Mesendoderm (in vitro differentiated cells): Measurements from ENCODE around the gene KCNS1.

Experiments used
- DNase-seq: peaks from one replicate; pipeline ENCODE4 v3.0.0; 2013
- H2AK5ac ChIP-seq: 2 replicates; pipeline ENCODE4 v1.6.1; 2013; ENCODE audit warnings: low read length, inconsistent platforms
- H2BK120ac ChIP-seq: 2 replicates; pipeline ENCODE4 v1.6.1; 2013; ENCODE audit warnings: low read depth, mild to moderate bottlenecking, low read length, moderate library complexity, mixed read lengths
- H2BK15ac ChIP-seq: replicated peaks from 2 replicates; pipeline ENCODE4 v1.6.1; 2013; ENCODE audit warnings: low read depth, mild to moderate bottlenecking, moderate library complexity
- H2BK5ac ChIP-seq: 2 replicates; pipeline ENCODE4 v1.6.1; 2013; ENCODE audit warnings: low read length, inconsistent platforms
- H3K18ac ChIP-seq: 2 replicates; pipeline ENCODE4 v1.6.1; 2013; ENCODE audit warnings: mild to moderate bottlenecking, low read length, mixed read lengths
- H3K23ac ChIP-seq: one replicate; pipeline ENCODE4 v1.6.1; 2013; ENCODE audit warnings: low read length
- H3K27ac ChIP-seq: 2 replicates; pipeline ENCODE4 v1.5.1; 2013; ENCODE audit warnings: low read depth, mild to moderate bottlenecking, inconsistent platforms, low read length, moderate library complexity
- H3K27me3 ChIP-seq: 2 replicates; pipeline ENCODE4 v1.6.1; 2013; ENCODE audit warnings: low read length, control low read depth, mild to moderate bottlenecking, inconsistent platforms; ENCODE audit not compliant: insufficient read depth, poor library complexity
- H3K36me3 ChIP-seq: 2 replicates; pipeline ENCODE4 v1.6.1; 2013; ENCODE audit warnings: low read length, inconsistent platforms; ENCODE audit not compliant: control insufficient read depth, insufficient read depth
- H3K4ac ChIP-seq: one replicate; pipeline ENCODE4 v1.6.1; 2013; ENCODE audit warnings: low read depth, mild to moderate bottlenecking, low read length, moderate library complexity
- H3K4me1 ChIP-seq: 2 replicates; pipeline ENCODE4 v1.6.1; 2013; ENCODE audit warnings: low read depth, low read length, inconsistent platforms; ENCODE audit not compliant: control insufficient read depth
- H3K4me2 ChIP-seq: 2 replicates; pipeline ENCODE4 v1.6.1; 2013; ENCODE audit warnings: low read length
- H3K4me3 ChIP-seq: 2 replicates; pipeline ENCODE4 v1.5.1; 2013; ENCODE audit warnings: mild to moderate bottlenecking, low read length
- H3K56ac ChIP-seq: one replicate; pipeline ENCODE4 v1.6.1; 2013; ENCODE audit warnings: low read length
- H3K79me1 ChIP-seq: 2 replicates; pipeline ENCODE4 v1.6.1; 2013; ENCODE audit warnings: low read length, inconsistent platforms
- H3K79me2 ChIP-seq: 2 replicates; pipeline ENCODE4 v1.6.1; 2013; ENCODE audit warnings: mild to moderate bottlenecking, low read length; ENCODE audit not compliant: control insufficient read depth, insufficient read depth
- H3K9ac ChIP-seq: 2 replicates; pipeline ENCODE4 v1.6.1; 2013; ENCODE audit warnings: low read length, inconsistent platforms
- H4K5ac ChIP-seq: one replicate; pipeline ENCODE4 v1.6.1; 2013; ENCODE audit warnings: low read length
- H4K8ac ChIP-seq: one replicate; pipeline ENCODE4 v1.6.1; 2013; ENCODE audit warnings: low read depth, mild to moderate bottlenecking, control low read depth, low read length, moderate library complexity
- WGBS: extraction: QIAGEN DNeasy Blood & Tissue Kit; methylation state at CpG from one replicate; pipeline ENCODE4 v1.1.7; 2013; ENCODE audit warnings: low lambda C conversion rate, missing lambda C conversion rate; ENCODE audit not compliant: insufficient coverage; ENCODE audit errors: extremely low coverage; 5-methylcytosine and 5-hydroxymethylcytosine counted together

KCNS1 gene

GRCh38 chr20:45049904-45050471, 50.9 kb downstream of the KCNS1 start:
- Histone ChIP-seq H3K23ac (no peak overlapping the region), H2BK15ac (no peak overlapping the region), H2BK120ac (no peak overlapping the region), H3K27me3 (no peaks in the 10 kb centered on the region), H3K4ac (no peak overlapping the region), H3K18ac (no peak overlapping the region), H2BK5ac (no peak overlapping the region), H2AK5ac (no peak overlapping the region), H4K5ac (no peak overlapping the region), H3K27ac (no peak overlapping the region), H3K79me1 (peaks cover 2% of the 10 kb centered on the region), H3K4me2 (no peak overlapping the region), H4K8ac (no peak overlapping the region), H3K4me3 (no peak overlapping the region), H3K56ac (no peak overlapping the region), H3K79me2 (no peaks in the 10 kb centered on the region), H3K4me1 (no peaks in the 10 kb centered on the region), H3K9ac (no peak overlapping the region), H3K36me3 (no peaks in the 10 kb centered on the region)
- no CpG with 5 or more reads among the region's 5 CpGs for WGBS
- no peak for DNase-seq

DNA sequence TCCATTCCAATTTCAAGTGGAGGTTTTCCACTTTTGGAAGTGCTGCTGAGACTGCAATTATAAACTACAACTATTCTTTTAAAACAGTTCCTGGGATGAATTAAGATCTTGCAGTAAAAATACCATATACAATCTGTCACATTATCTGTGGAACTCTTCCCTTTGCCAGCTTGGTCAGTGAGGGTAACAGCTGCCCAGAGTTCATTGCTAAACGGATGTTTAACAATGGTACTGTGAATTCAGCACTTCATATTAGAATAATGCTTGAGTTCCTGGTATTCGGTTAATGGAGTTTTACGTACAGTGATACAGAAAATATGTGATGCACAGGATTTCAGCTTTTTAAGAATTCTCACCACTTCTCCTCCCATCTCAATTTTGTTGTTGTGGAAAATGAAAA, 51.5 kb downstream of the KCNS1 start:
- no peak overlapping the region for H2AK5ac ChIP-seq
- no peak overlapping the region for H3K56ac ChIP-seq
- no peak overlapping the region for H3K4ac ChIP-seq
- H2BK15ac ChIP-seq = no peak overlapping the region
- no CpG with 5 or more reads among the region's 3 CpGs for WGBS
- no peaks in the 10 kb centered on the region for H3K36me3 ChIP-seq
- H3K4me3 ChIP-seq = no peak overlapping the region
- no peak overlapping the region for H3K23ac ChIP-seq
- no peak overlapping the region for H3K4me2 ChIP-seq
- H4K5ac ChIP-seq = no peak overlapping the region
- no peaks in the 10 kb centered on the region for H3K79me2 ChIP-seq
- H3K9ac ChIP-seq = no peak overlapping the region
- peaks cover 2% of the 10 kb centered on the region for H3K79me1 ChIP-seq
- H3K4me1 ChIP-seq = no peaks in the 10 kb centered on the region
- no peak for DNase-seq
- no peak overlapping the region for H4K8ac ChIP-seq
- no peak overlapping the region for H2BK5ac ChIP-seq
- H3K18ac ChIP-seq = no peak overlapping the region
- H3K27ac ChIP-seq = no peak overlapping the region
- H2BK120ac ChIP-seq = no peak overlapping the region
- H3K27me3 ChIP-seq = no peaks in the 10 kb centered on the region

GRCh38 chr20:45047581-45048119, 53.3 kb downstream of the KCNS1 start:
- no CpG with 5 or more reads among the region's 2 CpGs for WGBS
- Histone ChIP-seq H3K79me2 (no peaks in the 10 kb centered on the region), H3K27me3 (no peaks in the 10 kb centered on the region), H3K56ac (no peak overlapping the region), H3K4me3 (no peak overlapping the region), H3K27ac (no peak overlapping the region), H3K4me1 (no peaks in the 10 kb centered on the region), H2AK5ac (no peak overlapping the region), H4K5ac (no peak overlapping the region), H3K4ac (no peak overlapping the region), H2BK120ac (no peak overlapping the region), H3K9ac (no peak overlapping the region), H4K8ac (no peak overlapping the region), H3K4me2 (no peak overlapping the region), H3K79me1 (peaks cover 2% of the 10 kb centered on the region), H2BK5ac (no peak overlapping the region), H3K36me3 (no peaks in the 10 kb centered on the region), H2BK15ac (no peak overlapping the region), H3K18ac (no peak overlapping the region), H3K23ac (no peak overlapping the region)
- DNase-seq = no peak

- no peaks in the 10 kb centered on the region for H3K79me2 ChIP-seq
- no peaks in the 10 kb centered on the region for H3K36me3 ChIP-seq
- H3K9ac ChIP-seq = no peak overlapping the region
- no peaks in the 10 kb centered on the region for H3K27me3 ChIP-seq
- no peak overlapping the region for H2BK120ac ChIP-seq
- H3K27ac ChIP-seq = no peak overlapping the region
- H2BK5ac ChIP-seq = no peak overlapping the region
- no peak overlapping the region for H2AK5ac ChIP-seq
- no peak overlapping the region for H3K56ac ChIP-seq
- H3K23ac ChIP-seq = no peak overlapping the region
- WGBS = no CpG with 5 or more reads among the region's 3 CpGs
- H3K79me1 ChIP-seq = no peaks in the 10 kb centered on the region
- no peak overlapping the region for H4K8ac ChIP-seq
- H2BK15ac ChIP-seq = no peak overlapping the region
- peaks cover 3% of the 10 kb centered on the region for H3K4me1 ChIP-seq
- no peak overlapping the region for H3K4ac ChIP-seq
- H3K18ac ChIP-seq = no peak overlapping the region
- no peak overlapping the region for H4K5ac ChIP-seq
- H3K4me3 ChIP-seq = no peak overlapping the region
- no peak overlapping the region for H3K4me2 ChIP-seq
- DNase-seq = no peak
Observed at GRCh38 chr20:45044601-45045000, 56.3 kb downstream of the KCNS1 start.

- Histone ChIP-seq H3K9ac (no peak overlapping the region), H2BK15ac (no peak overlapping the region), H3K56ac (no peak overlapping the region), H2AK5ac (no peak overlapping the region), H4K5ac (no peak overlapping the region), H3K4me3 (no peak overlapping the region), H3K79me1 (no peaks in the 10 kb centered on the region), H3K27me3 (no peaks in the 10 kb centered on the region), H3K79me2 (no peaks in the 10 kb centered on the region), H3K4me2 (no peak overlapping the region), H3K4ac (no peak overlapping the region), H3K18ac (no peak overlapping the region), H2BK5ac (no peak overlapping the region), H3K4me1 (peaks cover 3% of the 10 kb centered on the region), H2BK120ac (peak overlapping the region; percentile 38), H3K36me3 (no peaks in the 10 kb centered on the region), H3K27ac (no peak overlapping the region), H4K8ac (no peak overlapping the region), H3K23ac (no peak overlapping the region)
- DNase-seq = peak; percentile 88
- no CpG with 5 or more reads among the region's 5 CpGs for WGBS
Observed at GRCh38 chr20:45044084-45044573, 56.8 kb downstream of the KCNS1 start.

- Histone ChIP-seq H3K4me2 (no peak overlapping the region), H3K4ac (no peak overlapping the region), H2BK120ac (no peak overlapping the region), H2BK15ac (no peak overlapping the region), H4K8ac (no peak overlapping the region), H3K9ac (no peak overlapping the region), H3K4me3 (no peak overlapping the region), H3K27ac (no peak overlapping the region), H3K56ac (no peak overlapping the region), H3K79me1 (no peaks in the 10 kb centered on the region), H3K23ac (no peak overlapping the region), H3K27me3 (no peaks in the 10 kb centered on the region), H2BK5ac (no peak overlapping the region), H3K18ac (no peak overlapping the region), H4K5ac (no peak overlapping the region), H2AK5ac (no peak overlapping the region), H3K36me3 (no peaks in the 10 kb centered on the region), H3K4me1 (peaks cover 3% of the 10 kb centered on the region), H3K79me2 (no peaks in the 10 kb centered on the region)
- no CpG with 5 or more reads among the region's 1 CpG for WGBS
- no peak for DNase-seq
Observed at GRCh38 chr20:45042978-45043377, 57.9 kb downstream of the KCNS1 start.
